RWPE2 (cell line): Measurements from ENCODE around the gene KSR1.

Source experiments
- ATAC-seq: fragments of 200-7000 bp; cut with Tn5 transposase; 3 replicates; pipeline ENCODE4 v1.9.1; 2021; ENCODE audit warnings: low read depth
- DNase-seq: peaks from one replicate; pipeline ENCODE4 v3.0.0-alpha.2; 2020; ENCODE audit warnings: low spot score
- H3K27ac ChIP-seq: fragments of 450-650 bp; 2 replicates; pipeline ENCODE4 v1.5.1; 2017; ENCODE audit warnings: mild to moderate bottlenecking; ENCODE audit not compliant: poor library complexity, severe bottlenecking
- H3K27me3 ChIP-seq: fragments of 250-450 bp; sonication (Bioruptor Pico); 2 replicates; pipeline ENCODE4 v1.5.1; 2021; ENCODE audit warnings: mild to moderate bottlenecking, moderate library complexity; ENCODE audit not compliant: insufficient read depth, poor library complexity, severe bottlenecking
- H3K36me3 ChIP-seq: fragments of 250-450 bp; sonication (Bioruptor Pico); 2 replicates; pipeline ENCODE4 v1.5.1; 2020; ENCODE audit warnings: low read depth, mild to moderate bottlenecking, moderate library complexity
- H3K4me1 ChIP-seq: fragments of 250-450 bp; sonication (Bioruptor Pico); 2 replicates; pipeline ENCODE4 v1.5.1; 2021; ENCODE audit warnings: mild to moderate bottlenecking, moderate library complexity; ENCODE audit not compliant: insufficient read depth, poor library complexity, severe bottlenecking
- H3K4me3 ChIP-seq: fragments of 250-450 bp; sonication (Bioruptor Pico); 2 replicates; pipeline ENCODE4 v1.5.1; 2021; ENCODE audit warnings: mild to moderate bottlenecking, moderate library complexity; ENCODE audit not compliant: severe bottlenecking
- H3K9me3 ChIP-seq: fragments of 250-450 bp; sonication (Bioruptor Pico); 2 replicates; pipeline ENCODE4 v1.5.1; 2021; ENCODE audit warnings: mild to moderate bottlenecking, moderate library complexity; ENCODE audit not compliant: severe bottlenecking
- TF ChIP-seq, protein P1 (sequence below): fragments of 450-650 bp; IDR thresholded peaks from one replicate; pipeline ENCODE4 v1.5.1; 2017; ENCODE audit warnings: mild to moderate bottlenecking, moderate library complexity; ENCODE audit not compliant: poor library complexity, severe bottlenecking

Gene KSR1

DNA sequence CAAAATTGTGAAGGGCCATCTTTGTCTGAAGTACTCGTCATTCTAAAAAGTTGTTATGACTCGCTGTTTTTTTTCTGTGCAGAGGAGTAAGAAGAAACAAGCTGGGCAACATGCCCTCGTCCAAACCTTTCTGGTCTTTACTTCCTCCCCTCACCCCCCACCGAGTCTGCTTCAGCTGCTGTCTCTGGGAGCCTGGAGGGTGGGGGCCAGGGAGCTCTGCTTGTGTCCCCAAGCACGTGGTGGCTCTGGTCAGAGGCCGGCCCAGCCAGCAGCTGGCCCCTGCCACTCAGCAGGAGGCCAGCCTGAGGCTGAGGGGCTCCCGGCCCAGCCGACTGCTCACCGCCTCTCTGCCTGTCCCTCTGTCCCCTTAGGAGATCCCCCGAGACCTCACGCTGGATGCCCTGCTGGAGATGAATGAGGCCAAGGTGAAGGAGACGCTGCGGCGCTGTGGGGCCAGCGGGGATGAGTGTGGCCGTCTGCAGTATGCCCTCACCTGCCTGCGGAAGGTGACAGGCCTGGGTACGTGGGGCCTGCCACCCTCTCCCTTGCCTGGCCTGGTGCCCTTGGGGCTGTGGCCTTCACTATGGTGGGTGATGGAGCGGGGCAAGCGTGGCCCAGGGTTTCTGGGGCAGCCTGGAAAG lies 121.0 kb downstream of the KSR1 start:
- TF ChIP-seq, protein P1, sequence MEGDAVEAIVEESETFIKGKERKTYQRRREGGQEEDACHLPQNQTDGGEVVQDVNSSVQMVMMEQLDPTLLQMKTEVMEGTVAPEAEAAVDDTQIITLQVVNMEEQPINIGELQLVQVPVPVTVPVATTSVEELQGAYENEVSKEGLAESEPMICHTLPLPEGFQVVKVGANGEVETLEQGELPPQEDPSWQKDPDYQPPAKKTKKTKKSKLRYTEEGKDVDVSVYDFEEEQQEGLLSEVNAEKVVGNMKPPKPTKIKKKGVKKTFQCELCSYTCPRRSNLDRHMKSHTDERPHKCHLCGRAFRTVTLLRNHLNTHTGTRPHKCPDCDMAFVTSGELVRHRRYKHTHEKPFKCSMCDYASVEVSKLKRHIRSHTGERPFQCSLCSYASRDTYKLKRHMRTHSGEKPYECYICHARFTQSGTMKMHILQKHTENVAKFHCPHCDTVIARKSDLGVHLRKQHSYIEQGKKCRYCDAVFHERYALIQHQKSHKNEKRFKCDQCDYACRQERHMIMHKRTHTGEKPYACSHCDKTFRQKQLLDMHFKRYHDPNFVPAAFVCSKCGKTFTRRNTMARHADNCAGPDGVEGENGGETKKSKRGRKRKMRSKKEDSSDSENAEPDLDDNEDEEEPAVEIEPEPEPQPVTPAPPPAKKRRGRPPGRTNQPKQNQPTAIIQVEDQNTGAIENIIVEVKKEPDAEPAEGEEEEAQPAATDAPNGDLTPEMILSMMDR, result no peak
- no peaks in the 10 kb centered on the region for H3K9me3 ChIP-seq
- peak overlapping the region; percentile 13 for H3K27ac ChIP-seq
- no peaks in the 10 kb centered on the region for H3K27me3 ChIP-seq
- no peak overlapping the region for H3K4me3 ChIP-seq
- no peaks in the 10 kb centered on the region for H3K36me3 ChIP-seq
- ATAC-seq (no peak), DNase-seq (no peak)
- peaks cover 4% of the 10 kb centered on the region for H3K4me1 ChIP-seq

DNA sequence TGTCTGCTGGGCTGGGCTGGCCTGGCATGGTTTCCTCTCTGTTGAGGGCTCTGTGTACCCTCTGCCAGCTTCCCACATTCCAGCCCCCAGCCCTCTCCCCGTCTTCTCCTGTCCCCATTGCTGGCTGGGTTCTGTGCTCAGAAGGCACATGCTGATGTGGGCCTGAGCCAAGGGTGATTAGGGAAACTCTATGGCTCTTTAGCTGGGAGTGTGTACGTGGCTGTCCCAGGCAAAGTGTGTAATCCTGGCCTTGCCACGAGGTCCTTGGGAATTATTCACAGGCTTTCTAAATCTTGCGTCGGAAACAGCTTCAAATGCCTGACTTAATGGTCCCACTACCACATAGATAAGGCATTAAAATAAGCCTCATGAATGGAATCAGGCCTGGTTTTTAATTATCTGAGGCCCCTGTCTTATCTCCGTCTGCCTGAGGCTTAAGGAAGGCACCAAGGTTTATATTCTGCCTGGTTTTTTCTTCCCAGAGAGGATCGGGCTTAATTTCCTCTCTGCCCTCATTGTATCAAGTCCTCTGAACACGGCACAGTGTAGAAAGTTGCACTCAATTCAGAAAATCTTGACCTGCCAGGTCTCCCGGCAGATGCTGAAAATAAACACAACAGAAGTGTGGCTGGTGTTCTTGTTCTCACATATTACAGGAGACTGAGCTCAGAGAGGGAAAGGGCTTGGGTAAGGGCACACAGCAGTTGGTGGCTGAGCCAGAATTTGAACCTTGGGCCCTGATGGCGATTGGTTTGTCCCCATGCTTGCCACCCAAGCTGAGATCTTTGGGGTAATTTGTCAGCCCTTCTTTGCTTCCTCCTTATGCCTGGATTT lies 121.9 kb downstream of the KSR1 start:
- Histone ChIP-seq H3K4me1 (peaks cover 4% of the 10 kb centered on the region), H3K36me3 (no peaks in the 10 kb centered on the region), H3K27ac (no peak overlapping the region), H3K27me3 (no peaks in the 10 kb centered on the region), H3K9me3 (no peaks in the 10 kb centered on the region), H3K4me3 (no peak overlapping the region)
- ATAC-seq, result no peak
- DNase-seq, result no peak
- TF ChIP-seq, protein P1, result no peak

DNA sequence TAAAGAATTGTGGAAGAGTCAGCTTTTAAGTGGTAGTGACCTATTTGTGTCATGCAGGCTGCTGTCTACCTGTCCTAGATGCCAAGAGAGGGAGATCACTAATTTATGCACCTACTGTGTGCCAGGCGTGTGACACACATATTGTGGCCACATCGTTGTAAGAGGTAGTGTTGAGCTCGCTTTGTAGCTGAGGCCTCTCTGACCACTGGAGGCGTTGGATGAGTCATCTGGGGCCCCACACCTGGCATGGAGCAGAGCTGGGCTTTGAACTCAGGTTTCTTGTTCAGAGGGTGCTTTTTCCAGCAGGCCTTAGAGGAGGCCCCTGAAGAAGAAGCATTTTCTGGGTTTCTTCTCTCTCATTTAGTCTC lies 122.5 kb downstream of the KSR1 start:
- Histone ChIP-seq H3K27me3 (no peaks in the 10 kb centered on the region), H3K9me3 (no peaks in the 10 kb centered on the region), H3K27ac (no peak overlapping the region), H3K36me3 (no peaks in the 10 kb centered on the region), H3K4me3 (no peak overlapping the region), H3K4me1 (peaks cover 4% of the 10 kb centered on the region)
- no peak for DNase-seq
- ATAC-seq, result peak; percentile 61
- TF ChIP-seq, protein P1, result peak; percentile 6

DNA sequence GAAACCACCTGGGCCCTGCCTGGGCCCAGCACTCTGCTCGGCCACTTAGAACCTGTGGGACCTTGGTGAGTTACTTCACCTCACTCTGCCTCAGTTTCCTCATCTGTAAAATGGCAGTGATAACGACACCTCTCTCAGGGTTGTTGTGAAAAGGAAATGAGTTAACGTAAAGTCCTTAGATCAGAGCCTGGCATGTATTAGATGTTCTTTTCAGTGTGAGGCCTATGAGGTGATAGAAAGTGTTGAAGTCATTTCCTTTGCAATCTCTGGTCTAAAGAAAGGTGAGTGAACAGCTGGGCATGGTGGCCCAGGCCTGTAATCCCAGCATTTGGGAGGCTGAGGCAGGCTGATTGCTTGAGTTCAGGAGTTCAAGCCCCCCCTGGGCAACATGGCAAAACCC lies 123.1 kb downstream of the KSR1 start:
- no peaks in the 10 kb centered on the region for H3K36me3 ChIP-seq
- DNase-seq, result no peak
- H3K4me1 ChIP-seq, result peaks cover 4% of the 10 kb centered on the region
- H3K4me3 ChIP-seq, result no peak overlapping the region
- no peaks in the 10 kb centered on the region for H3K27me3 ChIP-seq
- TF ChIP-seq, protein P1, result no peak
- ATAC-seq, result no peak
- no peaks in the 10 kb centered on the region for H3K9me3 ChIP-seq
- no peak overlapping the region for H3K27ac ChIP-seq

DNA sequence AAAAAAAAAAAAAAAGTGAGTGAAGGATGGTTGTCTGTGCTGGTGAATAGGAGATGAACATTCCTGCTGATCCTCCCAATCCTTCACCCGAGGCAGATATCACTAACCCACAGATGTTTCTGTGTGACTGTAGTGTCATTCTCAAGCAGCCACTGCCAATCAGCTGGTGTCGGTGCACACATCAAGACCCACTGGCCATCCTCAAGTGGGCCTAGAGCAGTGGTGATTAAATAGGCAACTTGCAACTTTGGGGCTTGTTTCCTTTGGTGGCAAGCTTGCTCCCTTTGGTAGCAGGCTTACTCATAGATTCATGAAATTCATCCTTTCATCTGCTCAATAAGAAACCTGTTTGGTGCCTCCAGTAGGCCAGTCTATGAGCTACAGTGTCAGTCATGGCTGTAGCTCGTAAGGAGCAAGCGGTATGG lies 123.7 kb downstream of the KSR1 start:
- TF ChIP-seq, protein P1, result no peak
- DNase-seq (no peak), ATAC-seq (no peak)
- Histone ChIP-seq H3K27ac (no peak overlapping the region), H3K4me1 (peaks cover 4% of the 10 kb centered on the region), H3K36me3 (no peaks in the 10 kb centered on the region), H3K4me3 (no peak overlapping the region), H3K27me3 (no peaks in the 10 kb centered on the region), H3K9me3 (no peaks in the 10 kb centered on the region)
